Raji (cell line): Measurements from ENCODE around the gene PFDN5.

Experiments used
- POLR2A ChIP-seq: IDR thresholded peaks from 2 replicates; pipeline ENCODE4 v1.6.1; 2011; ENCODE audit warnings: low read depth, low read length, control low read depth; ENCODE audit not compliant: insufficient read depth

The PFDN5 gene

GRCh38 chr12:53333289-53333688 lies 37.9 kb downstream of the PFDN5 start:
- TF ChIP-seq POLR2A, result no peak

- no peak for TF ChIP-seq POLR2A
Observed at GRCh38 chr12:53333845-53334244, 38.5 kb downstream of the PFDN5 start.

GRCh38 chr12:53334822-53335221 lies 39.5 kb downstream of the PFDN5 start:
- no peak for TF ChIP-seq POLR2A

- TF ChIP-seq POLR2A, result no peak
Observed at GRCh38 chr12:53336181-53336681, 40.9 kb downstream of the PFDN5 start, which contains the start of gene SP7. Gene SP7, minus strand, starts transcription at chr12:53336354. Its CDS starts 708 bp downstream, at chr12:53335646.

GRCh38 chr12:53338017-53338416 lies 42.7 kb downstream of the PFDN5 start:
- no peak for TF ChIP-seq POLR2A

GRCh38 chr12:53338916-53339315 lies 43.6 kb downstream of the PFDN5 start:
- no peak for TF ChIP-seq POLR2A

GRCh38 chr12:53340398-53340797 lies 45.1 kb downstream of the PFDN5 start:
- no peak for TF ChIP-seq POLR2A

- no peak for TF ChIP-seq POLR2A
Observed at GRCh38 chr12:53343449-53343848, 48.1 kb downstream of the PFDN5 start.

DNA sequence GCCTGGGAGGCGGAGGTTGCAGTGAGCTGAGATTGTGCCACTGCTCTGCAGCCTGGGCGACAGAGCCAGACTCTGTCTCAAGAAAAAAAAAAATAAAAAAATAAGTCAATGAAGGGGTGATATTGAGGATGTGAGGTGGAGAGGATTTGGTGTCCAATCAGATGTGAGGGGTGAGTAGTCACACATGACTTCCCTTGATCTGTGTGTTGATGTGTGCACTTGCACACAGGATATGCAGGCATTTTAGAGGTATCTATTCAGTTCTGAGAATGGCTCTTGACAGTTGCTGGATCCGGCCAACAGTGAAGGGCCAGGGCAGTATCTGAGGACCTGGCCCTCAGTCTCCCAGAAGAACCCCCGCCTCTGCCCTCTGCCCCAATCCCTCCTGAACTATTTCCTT lies 48.6 kb downstream of the PFDN5 start:
- TF ChIP-seq POLR2A, result no peak

DNA sequence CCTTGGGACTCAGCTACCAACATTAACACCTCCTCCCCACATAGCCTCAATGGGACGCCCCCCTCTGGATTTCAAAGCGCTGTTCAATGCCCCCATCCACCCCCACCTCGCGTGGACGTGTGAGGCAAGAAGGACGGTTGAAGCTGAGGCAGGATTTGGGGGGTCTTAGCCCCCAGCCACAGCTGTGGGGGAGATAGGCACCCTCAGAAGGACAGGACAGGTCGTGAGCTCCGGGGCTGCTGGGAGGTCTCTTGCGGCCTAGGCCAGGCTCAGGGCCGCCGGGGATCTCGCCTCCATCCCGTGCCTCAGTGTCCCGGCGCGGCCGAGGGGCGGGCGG lies 49.1 kb downstream of the PFDN5 start:
- TF ChIP-seq POLR2A, result no peak

GRCh38 chr12:53344824-53345485 lies 49.6 kb downstream of the PFDN5 start:
- no peak for TF ChIP-seq POLR2A

DNA sequence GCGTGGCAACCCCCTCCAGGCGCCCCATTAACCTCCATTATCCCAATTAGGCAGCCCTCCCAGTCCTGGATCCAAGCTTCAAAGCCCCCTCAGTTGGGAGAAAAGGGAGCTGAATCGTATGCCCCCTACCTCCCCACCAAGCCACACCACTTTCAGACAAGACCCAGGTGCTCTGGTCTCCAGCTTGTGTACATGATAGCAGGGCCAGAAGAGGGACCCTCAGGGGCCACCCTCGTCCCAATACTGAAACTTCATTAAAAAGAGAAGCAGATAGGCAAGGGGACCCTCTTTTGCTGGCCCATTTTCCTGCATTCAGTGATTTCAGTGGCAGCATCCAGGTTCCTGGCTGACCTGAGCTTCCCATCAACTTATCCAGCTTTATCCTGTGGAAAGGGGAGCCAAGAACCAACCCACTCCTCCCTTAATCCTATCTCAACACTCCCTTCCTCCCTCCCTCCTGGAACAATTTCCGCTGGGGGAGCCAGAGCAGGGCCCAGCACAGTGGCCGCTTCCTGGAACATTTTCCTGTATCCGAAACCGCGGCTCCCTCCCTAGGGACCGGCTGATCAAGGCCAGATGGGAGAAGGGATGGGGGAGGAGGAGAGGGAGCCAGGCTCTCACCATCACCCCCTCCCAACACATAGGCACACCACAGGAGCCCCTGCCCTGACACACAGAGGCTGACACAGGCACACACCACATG lies 50.3 kb downstream of the PFDN5 start:
- no peak for TF ChIP-seq POLR2A

GRCh38 chr12:53346491-53346890 lies 51.1 kb downstream of the PFDN5 start:
- no peak for TF ChIP-seq POLR2A

GRCh38 chr12:53347905-53348304 lies 52.6 kb downstream of the PFDN5 start:
- no peak for TF ChIP-seq POLR2A
